Nephron progenitor cell (in vitro differentiated cells): ENCODE data around the gene CEMIP.
A peak's percentile ranks its signal among the peaks of the same experiment; 100 is the strongest.

Experiments
- DNase-seq: peaks from one replicate; pipeline ENCODE4 v3.0.0; 2021
- H3K27ac Mint-ChIP-seq: 2 replicates; pipeline ENCODE4 v1.8.0; 2021; ENCODE audit warnings: mild to moderate bottlenecking, moderate library complexity, mixed read lengths
- H3K27me3 Mint-ChIP-seq: 2 replicates; pipeline ENCODE4 v1.8.0; 2021; ENCODE audit warnings: mild to moderate bottlenecking, low read depth, mixed read lengths; ENCODE audit not compliant: poor library complexity
- H3K36me3 Mint-ChIP-seq: 2 replicates; pipeline ENCODE4 v1.8.0; 2021; ENCODE audit warnings: low read depth, mixed read lengths
- H3K4me1 Mint-ChIP-seq: 2 replicates; pipeline ENCODE4 v1.8.0; 2021; ENCODE audit warnings: mixed read lengths
- H3K4me3 Mint-ChIP-seq: 2 replicates; pipeline ENCODE4 v1.8.0; 2021; ENCODE audit warnings: mild to moderate bottlenecking, moderate library complexity, mixed read lengths
- H3K9me3 Mint-ChIP-seq: 2 replicates; pipeline ENCODE4 v1.8.0; 2021; ENCODE audit warnings: mild to moderate bottlenecking, moderate library complexity, mixed read lengths
- TF ChIP-seq, protein P1 (sequence below): fragments of 200-600 bp; sonication (generic); IDR thresholded peaks from 2 replicates; pipeline ENCODE4 v1.5.0; 2021; ENCODE audit warnings: antibody characterized with exemption

The CEMIP gene

GRCh38 chr15:80838666-80839065 is 59.5 kb downstream of the CEMIP start:
- no peaks in the 10 kb centered on the region for H3K9me3 Mint-ChIP-seq
- DNase-seq = no peak
- H3K4me3 Mint-ChIP-seq = no peak overlapping the region
- TF ChIP-seq, protein P1, sequence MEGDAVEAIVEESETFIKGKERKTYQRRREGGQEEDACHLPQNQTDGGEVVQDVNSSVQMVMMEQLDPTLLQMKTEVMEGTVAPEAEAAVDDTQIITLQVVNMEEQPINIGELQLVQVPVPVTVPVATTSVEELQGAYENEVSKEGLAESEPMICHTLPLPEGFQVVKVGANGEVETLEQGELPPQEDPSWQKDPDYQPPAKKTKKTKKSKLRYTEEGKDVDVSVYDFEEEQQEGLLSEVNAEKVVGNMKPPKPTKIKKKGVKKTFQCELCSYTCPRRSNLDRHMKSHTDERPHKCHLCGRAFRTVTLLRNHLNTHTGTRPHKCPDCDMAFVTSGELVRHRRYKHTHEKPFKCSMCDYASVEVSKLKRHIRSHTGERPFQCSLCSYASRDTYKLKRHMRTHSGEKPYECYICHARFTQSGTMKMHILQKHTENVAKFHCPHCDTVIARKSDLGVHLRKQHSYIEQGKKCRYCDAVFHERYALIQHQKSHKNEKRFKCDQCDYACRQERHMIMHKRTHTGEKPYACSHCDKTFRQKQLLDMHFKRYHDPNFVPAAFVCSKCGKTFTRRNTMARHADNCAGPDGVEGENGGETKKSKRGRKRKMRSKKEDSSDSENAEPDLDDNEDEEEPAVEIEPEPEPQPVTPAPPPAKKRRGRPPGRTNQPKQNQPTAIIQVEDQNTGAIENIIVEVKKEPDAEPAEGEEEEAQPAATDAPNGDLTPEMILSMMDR = no peak
- peaks cover 6% of the 10 kb centered on the region for H3K4me1 Mint-ChIP-seq
- H3K27ac Mint-ChIP-seq = peak overlapping the region; percentile 80
- H3K36me3 Mint-ChIP-seq = no peaks in the 10 kb centered on the region
- peaks cover 11% of the 10 kb centered on the region for H3K27me3 Mint-ChIP-seq

- DNase-seq = no peak
- H3K27ac Mint-ChIP-seq = no peak overlapping the region
- no peak overlapping the region for H3K4me3 Mint-ChIP-seq
- peaks cover 8% of the 10 kb centered on the region for H3K27me3 Mint-ChIP-seq
- H3K36me3 Mint-ChIP-seq = no peaks in the 10 kb centered on the region
- H3K9me3 Mint-ChIP-seq = no peaks in the 10 kb centered on the region
- H3K4me1 Mint-ChIP-seq = peaks cover 6% of the 10 kb centered on the region
- TF ChIP-seq, protein P1 = no peak
These were observed 60.6 kb downstream of the CEMIP start for GRCh38 chr15:80839764-80840130.

- H3K36me3 Mint-ChIP-seq = no peaks in the 10 kb centered on the region
- no peak overlapping the region for H3K27ac Mint-ChIP-seq
- DNase-seq = no peak
- no peak overlapping the region for H3K4me3 Mint-ChIP-seq
- peaks cover 8% of the 10 kb centered on the region for H3K27me3 Mint-ChIP-seq
- TF ChIP-seq, protein P1 = no peak
- no peaks in the 10 kb centered on the region for H3K9me3 Mint-ChIP-seq
- H3K4me1 Mint-ChIP-seq = peaks cover 6% of the 10 kb centered on the region
These were observed 61.3 kb downstream of the CEMIP start for GRCh38 chr15:80840182-80841130.

- no peak overlapping the region for H3K27ac Mint-ChIP-seq
- no peaks in the 10 kb centered on the region for H3K36me3 Mint-ChIP-seq
- no peak for DNase-seq
- H3K27me3 Mint-ChIP-seq = peaks cover 8% of the 10 kb centered on the region
- no peak overlapping the region for H3K4me3 Mint-ChIP-seq
- TF ChIP-seq, protein P1 = no peak
- peaks cover 6% of the 10 kb centered on the region for H3K4me1 Mint-ChIP-seq
- H3K9me3 Mint-ChIP-seq = no peaks in the 10 kb centered on the region
These were observed 62.4 kb downstream of the CEMIP start for GRCh38 chr15:80841541-80841940.

DNA sequence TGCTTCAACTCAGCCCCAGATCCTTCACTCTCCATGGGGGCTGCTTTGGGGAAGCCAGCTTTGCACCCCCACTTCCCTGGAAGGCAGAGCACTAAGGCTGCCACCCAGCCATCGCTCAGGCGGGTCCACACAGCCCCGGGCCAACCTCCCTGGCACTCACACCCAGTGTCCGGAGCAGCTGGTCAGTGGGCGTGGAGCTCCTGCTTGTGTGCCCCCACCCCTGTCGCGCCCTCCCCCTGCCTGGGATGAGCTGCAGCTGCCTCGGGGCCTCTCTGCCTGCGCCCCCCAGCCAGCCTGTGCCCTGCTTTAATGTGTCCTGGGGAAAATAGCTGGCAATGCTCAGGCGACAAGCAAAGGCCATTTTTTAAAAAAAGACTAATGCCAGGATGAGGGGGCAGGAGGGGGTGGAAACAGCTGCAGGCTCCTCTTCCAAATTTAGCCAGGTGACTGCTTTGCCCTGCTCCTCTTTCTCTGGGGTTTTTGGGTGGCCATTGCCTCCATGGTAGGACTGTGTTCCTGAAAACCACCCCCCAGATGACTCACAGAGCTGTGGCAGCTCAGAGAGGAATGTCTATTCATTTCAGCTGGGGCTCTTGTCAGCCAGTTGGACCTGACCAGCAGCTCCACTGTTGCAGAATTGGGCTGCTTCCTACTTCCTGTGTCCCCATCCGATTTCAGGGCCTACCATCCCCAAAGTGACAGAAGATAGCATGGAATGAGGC is 65.0 kb downstream of the CEMIP start:
- no peak overlapping the region for H3K27ac Mint-ChIP-seq
- peaks cover 2% of the 10 kb centered on the region for H3K27me3 Mint-ChIP-seq
- no peaks in the 10 kb centered on the region for H3K36me3 Mint-ChIP-seq
- H3K4me1 Mint-ChIP-seq = peaks cover 2% of the 10 kb centered on the region
- H3K9me3 Mint-ChIP-seq = no peaks in the 10 kb centered on the region
- no peak for DNase-seq
- TF ChIP-seq, protein P1 = no peak
- H3K4me3 Mint-ChIP-seq = no peak overlapping the region
